GM19463 (cell line): Measurements from ENCODE around the gene ELAC1.
"Not testable (repeated sequence)": the region's sequence is repeated elsewhere in the genome, so short reads cannot be mapped to it uniquely, and the experiment has no call there.

Experiments
- ATAC-seq: cut with Tn5 transposase; IDR thresholded peaks from one replicate; pipeline ENCODE4 v1.9.1; 2021; ENCODE audit warnings: mild to moderate bottlenecking, moderate library complexity; ENCODE audit not compliant: unreplicated experiment

The ELAC1 gene

DNA sequence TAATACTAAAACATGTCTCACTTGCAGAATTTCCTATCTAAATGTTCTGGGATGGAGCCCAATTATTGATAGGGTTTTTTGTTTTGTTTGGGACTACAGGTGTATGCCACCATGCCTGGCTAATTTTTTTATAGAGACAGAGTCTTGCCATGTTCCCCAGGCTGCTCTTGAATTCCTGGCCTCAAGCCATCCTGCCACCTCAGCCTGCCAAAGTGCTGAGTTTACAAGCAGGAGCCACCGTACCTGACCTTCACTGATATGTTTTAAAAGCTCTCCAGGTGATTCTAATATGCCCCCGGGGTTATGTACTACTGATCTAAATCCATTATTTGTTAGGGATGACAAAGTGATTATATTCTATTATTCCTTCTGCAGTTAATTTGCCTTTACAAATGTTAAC, 2.2 kb downstream of the ELAC1 start:
- ATAC-seq = no peak

DNA sequence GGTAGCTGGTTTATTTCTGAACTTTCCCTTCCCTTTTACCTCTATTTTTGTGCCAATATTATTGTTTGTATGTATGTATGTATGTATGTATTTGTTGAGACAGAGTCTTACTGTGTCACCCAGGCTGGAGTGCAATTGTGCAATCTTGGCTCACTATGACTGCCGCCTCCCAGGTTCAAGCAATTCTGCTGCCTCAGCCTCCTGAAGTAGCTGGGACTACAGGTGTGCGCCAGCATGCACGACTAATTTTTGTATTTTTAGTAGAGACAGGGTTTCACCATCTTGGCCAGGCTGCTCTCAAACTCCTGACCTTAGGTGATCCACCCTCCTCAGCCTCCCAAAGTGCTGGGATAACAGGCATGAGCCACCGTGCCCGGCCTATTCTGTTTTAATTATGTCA, 4.6 kb downstream of the ELAC1 start:
- not testable (repeated sequence) for ATAC-seq

DNA sequence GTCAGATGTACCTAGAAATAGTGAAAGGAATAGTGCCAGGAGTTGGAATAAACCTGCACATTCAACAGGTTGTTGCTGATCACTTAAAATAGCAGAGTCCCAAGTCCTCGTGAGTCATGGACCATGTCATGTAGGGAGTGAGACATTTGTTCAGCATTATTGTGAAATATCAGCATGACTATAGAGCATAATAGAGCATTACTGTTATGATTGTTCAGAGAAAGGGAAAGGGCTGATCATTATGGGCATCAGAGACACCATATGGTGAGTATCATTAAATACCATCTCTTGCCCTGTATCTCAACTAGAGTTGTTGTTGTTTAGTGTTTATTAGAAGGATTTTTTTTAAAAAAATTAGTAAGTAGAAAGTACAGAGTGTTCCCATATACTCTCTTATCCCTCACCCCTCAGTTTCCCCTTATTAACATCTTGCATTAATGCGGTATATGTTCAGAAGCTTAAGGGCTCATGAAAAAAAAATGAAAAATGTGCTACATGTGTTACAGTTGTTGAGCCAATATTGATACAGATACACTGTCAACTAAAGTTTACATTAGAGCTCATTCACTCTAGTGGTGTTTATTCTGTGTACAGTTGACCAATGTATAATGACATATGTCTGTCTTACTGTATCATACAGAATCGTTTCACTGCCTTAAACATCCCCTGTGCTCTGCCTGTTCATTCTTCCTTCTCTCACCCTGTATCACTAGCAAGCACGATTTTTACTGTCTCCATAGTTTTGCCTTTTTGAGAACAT, 5.7 kb downstream of the ELAC1 start:
- ATAC-seq = no peak

DNA sequence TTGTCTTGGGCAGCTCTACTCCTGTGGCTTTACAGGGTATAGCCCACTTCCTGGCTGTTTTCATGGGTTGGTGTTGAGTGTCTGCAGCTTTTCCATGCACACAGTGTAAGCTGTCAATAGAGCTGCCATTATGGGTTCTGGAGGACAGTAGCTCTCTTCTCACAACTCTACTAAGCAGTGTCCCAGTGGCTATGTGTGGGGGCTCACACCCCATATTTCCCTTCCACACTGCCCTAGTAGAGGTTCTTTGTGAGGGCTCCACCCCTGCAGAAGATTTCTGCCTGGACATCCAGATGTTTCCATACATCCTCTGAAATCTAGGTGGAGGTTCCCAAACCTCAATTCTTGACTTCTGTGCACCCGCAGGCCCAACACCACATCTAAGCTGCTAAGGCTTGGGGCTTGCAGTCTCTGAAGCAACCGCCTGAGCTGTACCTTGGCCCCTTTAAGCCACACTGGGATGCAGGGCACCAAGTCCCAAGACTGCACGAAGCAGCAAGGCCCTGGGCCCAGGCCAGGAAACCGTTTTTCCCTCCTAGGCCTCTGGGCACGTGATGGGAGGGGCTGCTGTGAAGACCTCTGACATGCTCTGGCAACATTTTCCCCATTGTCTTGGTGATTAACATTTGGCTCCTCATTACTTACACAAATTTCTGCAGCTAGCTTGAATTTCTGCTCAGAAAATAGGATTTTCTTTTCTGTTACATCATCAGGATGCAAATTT, 9.4 kb downstream of the ELAC1 start:
- ATAC-seq = no peak

DNA sequence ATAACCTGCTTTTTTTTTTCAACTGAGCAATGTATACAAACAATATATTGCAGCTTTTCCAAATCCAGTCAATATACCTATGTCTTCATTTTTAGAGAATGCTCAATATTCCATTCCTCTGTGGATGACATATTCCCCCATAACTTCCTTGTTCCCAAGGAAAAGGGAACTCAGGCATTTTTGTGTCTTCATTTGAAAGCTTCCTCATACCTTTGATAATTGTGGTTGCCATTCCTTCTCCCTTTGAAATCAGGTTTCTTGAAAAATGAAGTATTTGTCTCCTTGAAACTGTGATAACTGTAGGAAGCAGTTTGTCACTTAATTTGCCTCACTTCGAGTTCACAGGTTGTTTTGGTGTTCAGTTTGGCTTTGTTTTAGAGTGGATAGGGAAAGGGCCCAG, 13.5 kb downstream of the ELAC1 start:
- ATAC-seq = no peak

DNA sequence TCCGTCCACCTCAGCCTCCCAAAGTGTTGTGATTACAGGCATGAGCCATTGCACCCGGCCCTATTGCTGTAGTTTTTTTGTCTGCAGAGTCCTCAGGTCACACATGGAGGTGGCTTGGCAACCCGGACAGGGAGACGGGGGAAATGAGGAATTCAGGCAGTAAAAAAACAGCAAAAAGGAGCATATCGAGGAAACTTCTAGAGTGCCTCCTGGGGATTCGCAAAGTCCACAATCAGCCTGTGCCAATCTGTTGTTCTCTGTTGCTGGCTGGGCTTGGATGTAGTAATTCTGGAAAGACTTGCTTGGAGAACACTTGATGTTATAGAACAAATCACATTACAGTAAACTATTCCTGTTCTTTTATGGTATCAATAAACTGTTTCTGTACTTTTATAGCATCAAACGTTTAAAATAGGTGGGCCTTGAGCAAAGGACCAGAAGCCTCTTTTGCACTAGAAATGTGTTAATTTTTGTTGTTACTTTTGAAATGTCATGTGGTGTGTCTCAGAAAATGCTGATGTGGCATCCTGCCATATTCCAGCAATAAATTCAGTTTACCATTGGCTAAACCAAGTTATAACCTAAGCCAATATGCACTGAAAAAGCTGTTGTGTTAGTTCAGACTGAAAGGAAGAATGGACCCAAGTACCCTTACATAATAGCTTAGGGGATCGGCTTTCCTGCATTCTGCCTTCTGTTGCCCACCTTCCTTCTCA, 14.4 kb downstream of the ELAC1 start:
- ATAC-seq = no peak

DNA sequence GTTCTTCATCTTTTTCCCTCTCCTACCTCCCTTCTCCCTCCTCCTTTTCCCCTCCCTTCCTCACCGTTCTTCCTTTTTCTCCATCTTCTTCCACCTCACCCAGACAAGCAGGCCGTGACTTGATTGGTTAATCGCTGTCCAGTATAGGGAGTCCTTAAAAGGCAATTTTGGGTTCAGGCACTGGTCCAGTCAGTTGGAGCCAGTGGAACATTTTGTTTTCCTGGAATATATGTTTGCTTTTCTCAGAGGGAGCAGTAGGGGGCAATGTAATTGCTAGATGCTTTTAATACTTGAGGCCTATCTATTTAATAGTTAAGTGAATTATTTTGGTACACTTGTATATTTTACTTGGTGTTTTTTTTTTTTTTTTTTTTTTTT, 15.0 kb downstream of the ELAC1 start:
- no peak for ATAC-seq

DNA sequence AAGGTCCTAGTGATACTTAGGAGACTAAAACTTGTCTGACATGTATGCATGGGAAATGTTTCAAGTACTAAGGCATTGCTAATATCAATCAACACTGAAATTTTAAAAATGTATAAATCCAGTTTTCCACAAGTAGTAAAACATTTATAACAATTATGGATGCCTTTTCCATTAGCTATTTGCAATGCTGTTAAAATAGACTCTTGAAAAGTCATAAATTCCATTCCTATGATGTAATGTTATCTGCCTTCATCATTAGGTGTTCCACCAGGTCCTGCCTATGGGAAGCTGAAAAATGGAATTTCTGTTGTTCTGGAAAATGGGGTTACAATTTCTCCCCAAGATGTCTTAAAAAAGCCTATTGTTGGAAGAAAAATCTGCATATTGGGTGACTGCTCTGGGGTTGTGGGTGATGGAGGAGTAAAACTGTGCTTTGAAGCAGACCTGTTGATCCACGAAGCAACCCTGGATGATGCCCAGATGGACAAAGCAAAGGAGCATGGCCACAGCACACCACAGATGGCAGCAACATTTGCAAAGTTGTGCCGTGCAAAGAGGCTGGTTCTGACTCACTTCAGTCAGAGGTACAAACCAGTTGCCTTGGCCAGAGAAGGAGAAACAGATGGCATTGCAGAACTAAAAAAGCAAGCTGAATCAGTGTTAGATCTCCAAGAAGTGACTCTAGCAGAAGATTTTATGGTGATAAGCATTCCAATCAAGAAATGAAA, 18.7 kb downstream of the ELAC1 start:
- ATAC-seq = no peak

DNA sequence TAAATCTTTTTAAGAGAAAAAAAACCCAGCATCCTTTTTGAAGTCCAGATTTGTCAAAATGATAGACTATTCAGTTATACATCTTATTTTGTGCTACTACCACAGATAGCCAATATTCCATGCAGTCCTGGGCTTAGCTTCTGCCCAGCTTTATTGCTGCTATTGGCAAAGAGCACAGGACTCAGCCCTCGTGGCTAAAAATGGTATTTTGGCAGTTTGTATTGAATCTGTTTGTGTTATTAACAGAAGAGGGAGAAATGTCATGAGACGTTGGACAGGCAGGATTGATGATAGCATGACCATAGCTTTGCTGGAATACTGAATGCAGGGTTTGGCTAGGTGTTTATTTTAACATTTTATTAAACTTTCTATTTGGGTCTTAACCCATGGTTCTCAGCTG, 19.4 kb downstream of the ELAC1 start:
- ATAC-seq = no peak

DNA sequence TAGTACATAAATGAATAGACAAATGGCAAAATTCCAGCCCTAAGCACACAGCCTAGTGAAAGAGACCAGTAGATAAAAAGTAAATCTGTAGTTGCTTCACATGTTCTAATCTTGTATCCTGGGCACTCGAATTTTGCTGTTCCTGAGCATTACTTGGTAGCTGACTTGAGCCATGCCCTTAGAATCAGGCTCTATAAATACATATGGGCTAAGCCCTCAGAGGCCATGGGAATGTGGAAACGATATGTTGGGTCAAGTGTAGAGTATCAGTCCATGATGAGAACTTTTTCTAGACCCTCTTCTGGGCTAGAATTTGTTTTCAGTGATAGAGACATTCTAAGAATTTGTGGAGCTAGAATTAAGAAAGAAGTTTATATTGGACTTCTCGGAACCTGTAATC, 21.9 kb downstream of the ELAC1 start:
- no peak for ATAC-seq

DNA sequence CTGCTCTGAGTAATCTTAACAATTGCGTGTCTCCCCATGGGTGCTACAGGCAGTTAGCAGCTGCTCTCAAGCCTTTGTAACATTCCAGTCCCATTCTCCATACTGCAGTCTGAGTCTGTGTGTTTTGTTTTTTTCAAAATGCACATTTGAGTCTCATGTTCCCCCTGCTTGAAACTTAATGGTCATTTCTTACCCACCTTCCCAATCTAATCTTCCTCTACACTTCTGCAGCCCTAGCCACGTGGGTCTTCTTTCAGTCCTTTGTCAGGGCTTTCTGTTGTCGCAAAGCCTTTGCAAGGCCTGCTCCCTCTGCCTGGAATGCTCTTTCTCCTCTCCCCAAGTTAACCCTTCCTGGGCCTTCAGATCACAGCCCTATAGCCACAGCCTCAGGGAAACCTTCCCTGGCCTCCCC, 24.5 kb downstream of the ELAC1 start:
- no peak for ATAC-seq

DNA sequence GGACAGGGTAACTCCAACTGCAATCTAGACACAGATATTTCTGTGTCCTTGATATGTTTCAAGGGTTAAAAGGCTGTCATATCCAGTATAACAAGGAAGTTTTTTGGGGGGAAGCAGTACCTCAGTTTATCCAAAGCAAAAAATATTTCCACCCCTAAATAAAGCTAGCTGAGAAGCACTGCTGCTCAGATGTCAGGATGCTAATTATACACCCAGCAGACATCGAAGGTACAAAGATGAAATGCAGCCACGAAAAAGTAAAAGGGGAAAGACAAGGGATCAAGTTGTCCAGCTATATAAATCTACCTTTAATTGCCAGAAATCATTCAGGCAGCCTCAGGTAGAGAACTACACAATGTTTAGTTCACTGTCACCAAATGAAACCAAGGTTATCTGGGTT, 26.2 kb downstream of the ELAC1 start:
- ATAC-seq = no peak

DNA sequence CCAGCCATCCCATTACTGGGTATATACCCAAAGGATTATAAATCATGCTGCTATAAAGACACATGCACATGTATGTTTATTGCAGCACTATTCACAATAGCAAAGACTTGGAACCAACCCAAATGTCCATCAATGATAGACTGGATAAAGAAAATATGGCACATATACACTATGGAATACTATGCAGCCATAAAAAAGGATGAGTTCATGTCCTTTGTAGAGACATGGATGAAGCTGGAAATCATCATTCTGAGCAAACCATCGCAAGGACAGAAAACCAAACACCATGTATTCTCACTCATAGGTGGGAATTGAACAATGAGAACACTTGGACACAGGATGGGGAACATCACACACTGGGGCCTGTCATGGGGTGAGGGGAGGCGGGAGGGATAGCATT, 35.3 kb downstream of the ELAC1 start:
- ATAC-seq = not testable (repeated sequence)

DNA sequence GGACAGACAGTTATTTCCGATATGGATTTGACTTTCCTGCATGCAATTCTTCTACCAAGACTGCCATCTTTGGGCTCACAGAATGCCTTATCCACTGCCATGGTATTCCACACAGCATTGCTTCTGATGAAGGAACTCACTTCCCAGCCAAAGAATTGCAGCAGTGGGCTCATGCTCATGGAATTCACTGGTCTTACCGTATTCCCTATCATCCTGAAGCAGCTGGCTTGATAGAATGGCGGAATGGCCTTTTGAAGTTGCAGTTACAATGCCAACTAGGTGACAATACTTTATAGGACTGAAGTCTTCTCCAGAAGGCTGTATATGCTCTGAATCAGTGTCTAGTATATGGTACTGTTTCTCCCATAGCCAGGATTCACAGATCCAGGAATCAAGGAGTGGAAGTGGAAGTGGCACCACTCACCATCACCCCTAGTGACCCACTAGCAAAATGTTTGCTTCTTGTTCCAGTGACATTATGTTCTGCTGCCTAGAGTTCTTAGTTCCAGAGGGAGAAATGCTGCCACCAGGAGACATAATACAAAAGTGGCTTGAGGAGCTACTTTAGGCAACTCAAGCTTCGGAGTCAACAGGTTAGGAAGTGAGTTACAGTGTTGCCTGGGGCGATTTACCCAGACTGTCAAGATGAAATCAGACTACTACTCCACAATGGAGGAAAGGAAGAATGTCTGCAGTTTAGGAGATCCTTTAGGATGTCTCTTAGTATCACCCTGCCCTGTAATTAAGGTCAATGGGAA, 38.4 kb downstream of the ELAC1 start:
- ATAC-seq = no peak

DNA sequence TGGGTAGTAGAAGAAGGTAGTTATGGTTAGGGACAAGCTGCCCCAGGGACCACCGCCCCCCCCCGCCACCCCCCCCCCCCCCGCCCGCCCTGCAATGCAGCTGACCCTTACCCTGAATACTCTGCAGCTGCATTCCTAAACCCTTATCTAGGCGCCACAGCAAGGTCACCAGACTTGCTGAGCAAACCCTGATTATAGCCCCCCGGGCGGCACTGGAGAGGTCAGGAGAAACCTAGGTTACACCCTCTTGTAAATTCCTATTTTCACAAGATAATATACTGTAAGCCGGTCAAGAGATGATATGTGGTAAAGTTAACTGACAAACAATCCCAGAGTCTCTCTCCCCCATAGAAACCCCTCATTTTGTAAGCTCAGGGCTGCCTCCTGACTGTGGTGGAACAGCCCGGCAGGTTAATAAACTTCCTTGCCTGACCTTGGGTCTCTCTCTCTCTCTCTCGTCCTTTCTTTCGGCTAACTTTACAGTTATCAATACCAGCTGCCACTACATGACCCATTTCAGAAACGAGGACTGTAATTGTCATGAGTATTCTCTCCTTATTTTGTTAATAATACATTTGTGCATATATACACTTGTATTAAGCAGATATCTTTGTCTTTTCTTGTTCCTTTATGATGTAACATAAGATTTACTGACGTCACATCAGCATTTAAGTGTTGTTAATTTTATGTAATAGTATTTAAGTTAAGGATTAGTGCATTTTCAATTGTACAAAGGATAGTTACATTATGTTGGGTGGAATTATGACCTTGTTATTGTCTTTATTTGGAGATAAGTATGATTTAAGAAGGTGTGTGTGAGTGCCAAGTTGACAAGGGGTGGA, 39.3 kb downstream of the ELAC1 start:
- ATAC-seq = no peak

DNA sequence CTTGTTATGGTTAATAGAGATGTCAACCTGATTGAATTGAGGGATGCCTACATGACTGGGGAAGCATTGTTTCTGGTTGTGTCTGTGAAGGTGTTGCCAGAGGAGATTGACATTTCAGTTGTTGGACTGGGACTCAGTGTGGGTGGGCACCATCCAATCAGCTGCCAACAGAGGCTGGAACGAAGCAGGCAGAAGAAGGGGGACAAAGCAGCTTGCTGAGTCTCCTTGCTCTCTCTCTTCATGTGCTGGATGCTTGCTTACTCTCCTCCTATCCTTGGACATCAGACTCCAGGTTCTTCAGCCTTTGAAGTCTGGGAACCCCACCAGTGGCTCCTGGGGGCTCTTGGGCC, 39.9 kb downstream of the ELAC1 start:
- no peak for ATAC-seq

DNA sequence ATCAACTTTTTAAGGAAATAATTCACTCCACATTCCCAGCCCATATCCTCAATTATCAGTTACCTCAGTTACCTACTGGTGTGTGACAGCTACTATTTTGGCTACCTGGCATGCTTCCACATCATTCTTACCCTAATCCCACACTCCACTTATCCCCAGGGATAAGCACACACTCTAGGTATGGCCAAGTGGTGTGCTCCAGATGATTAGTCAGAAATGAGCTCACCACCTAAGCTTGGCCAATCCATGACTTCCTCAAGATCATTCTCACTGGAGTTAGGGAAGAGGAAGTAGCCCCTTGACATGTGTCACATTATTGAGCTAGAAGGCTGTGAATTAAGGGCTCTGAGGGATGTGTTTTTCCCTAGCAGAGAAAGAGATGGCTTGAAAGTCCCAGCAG, 41.2 kb downstream of the ELAC1 start:
- no peak for ATAC-seq

DNA sequence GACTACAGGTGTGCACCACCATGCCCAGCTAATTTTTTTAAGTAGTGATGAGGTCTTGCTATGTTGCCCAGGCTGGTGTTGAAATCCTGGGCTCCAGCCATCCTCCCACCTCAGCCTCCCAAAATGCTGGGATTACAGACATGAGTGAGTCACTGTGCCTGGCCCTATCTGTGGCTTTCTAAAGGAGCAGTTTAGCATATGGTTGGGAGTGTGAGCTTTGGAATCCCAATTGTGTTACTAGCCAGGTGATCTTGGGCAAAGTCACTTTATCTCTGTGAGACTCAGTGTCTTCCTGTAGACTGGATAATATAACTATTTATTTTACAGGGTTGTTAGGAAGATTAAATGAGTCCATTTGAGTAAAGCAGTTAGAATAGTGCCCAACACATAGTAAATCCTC, 42.4 kb downstream of the ELAC1 start:
- no peak for ATAC-seq

DNA sequence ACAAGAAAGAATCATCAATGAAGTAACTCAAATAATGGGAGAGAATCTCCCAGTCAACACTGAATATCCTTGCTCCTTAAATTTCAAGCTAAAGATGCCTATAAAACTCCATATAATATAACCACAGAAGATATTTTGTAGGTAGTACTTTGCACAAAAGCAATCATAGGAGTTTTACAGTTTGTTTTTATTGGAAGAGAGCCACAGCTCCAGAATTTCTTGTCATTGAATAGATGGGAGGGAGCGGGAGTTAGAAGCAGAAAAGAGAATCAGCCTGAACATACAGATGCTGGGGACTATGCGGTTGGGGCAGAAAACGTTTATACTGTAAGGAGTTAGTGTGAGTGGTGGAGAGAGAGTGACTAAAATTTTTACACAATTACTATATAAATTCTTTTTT, 43.9 kb downstream of the ELAC1 start:
- ATAC-seq = no peak

DNA sequence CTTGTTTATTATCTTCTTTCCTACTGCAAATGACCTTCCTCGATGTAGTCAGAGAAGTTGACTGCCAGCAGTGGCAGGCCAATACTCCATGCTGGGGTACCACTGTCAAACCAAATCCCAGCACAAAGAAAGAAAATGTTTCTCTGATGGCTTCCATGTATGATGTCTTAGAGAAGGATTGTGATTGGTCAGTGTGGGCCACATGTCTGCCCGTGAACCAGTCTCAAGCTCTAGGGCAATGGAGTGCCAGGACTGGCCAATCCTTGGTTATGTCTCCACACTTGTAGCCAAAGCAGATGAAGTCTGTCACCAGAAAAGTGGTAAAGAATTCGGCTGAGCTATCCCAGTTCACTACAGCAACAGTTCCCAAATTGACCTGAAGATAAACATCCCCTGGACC, 44.6 kb downstream of the ELAC1 start:
- ATAC-seq = no peak
